HFF-Myc (cell line): Measurements from ENCODE around the gene SHISAL1.
"Not testable (repeated sequence)": the region's sequence is repeated elsewhere in the genome, so short reads cannot be mapped to it uniquely, and the experiment has no call there.

Experiments used
- DNase-seq: peaks from one replicate; pipeline ENCODE4 v3.0.0-alpha.2; 2011; ENCODE audit warnings: low read depth; ENCODE audit errors: extremely low read depth
- H3K4me3 ChIP-seq: replicated peaks from 2 replicates; pipeline ENCODE4 v1.5.1; 2011; ENCODE audit warnings: low read depth, mild to moderate bottlenecking, control low read depth, low read length
- TF ChIP-seq, protein P1 (sequence below): IDR thresholded peaks from 2 replicates; pipeline ENCODE4 v1.5.1; 2012; ENCODE audit warnings: mild to moderate bottlenecking, low read depth, low read length, control low read depth; ENCODE audit errors: missing control alignments

SHISAL1 gene

DNA sequence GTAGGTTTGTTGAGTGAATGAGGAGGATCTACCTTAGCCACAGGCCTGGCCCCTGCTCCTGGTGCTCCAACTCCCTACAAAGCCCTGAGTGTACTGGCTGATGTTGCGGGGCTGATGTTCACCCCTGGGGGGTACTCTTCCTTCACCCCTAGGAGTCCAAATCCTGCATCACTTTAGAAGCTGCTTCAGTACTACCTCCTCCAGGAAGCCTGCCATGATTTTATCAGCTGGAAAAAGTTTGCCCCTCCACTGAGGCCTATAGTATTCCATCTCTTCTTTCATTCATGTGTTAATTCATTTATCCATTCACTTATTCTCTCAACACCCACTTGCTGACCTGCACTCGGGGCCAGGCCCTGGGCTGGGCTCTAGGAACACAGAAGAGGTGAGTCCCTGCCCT lies 7.8 kb downstream of the SHISAL1 start:
- TF ChIP-seq, protein P1, sequence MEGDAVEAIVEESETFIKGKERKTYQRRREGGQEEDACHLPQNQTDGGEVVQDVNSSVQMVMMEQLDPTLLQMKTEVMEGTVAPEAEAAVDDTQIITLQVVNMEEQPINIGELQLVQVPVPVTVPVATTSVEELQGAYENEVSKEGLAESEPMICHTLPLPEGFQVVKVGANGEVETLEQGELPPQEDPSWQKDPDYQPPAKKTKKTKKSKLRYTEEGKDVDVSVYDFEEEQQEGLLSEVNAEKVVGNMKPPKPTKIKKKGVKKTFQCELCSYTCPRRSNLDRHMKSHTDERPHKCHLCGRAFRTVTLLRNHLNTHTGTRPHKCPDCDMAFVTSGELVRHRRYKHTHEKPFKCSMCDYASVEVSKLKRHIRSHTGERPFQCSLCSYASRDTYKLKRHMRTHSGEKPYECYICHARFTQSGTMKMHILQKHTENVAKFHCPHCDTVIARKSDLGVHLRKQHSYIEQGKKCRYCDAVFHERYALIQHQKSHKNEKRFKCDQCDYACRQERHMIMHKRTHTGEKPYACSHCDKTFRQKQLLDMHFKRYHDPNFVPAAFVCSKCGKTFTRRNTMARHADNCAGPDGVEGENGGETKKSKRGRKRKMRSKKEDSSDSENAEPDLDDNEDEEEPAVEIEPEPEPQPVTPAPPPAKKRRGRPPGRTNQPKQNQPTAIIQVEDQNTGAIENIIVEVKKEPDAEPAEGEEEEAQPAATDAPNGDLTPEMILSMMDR: no peak
- DNase-seq: no peak
- H3K4me3 ChIP-seq: no peak overlapping the region

DNA sequence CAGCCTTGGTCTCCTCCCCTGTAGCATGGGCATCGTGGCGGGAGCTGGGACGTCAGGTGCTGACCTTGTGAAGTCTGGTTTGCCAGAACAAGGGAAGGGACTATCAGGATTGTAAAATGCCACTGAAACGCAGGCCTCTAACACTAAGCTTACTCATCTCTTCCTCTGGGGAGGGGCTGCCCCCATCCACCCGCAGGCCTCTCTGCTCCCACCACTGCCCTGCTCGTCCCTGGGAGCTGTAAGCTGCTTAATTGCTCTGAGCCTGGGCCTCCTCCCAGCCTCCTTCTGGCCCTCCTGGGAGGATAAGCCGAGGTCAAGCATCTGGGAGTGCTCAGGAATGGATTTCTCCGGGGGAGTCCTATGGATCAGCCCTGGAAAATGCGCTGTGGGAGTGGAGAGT lies 8.4 kb downstream of the SHISAL1 start:
- H3K4me3 ChIP-seq: no peak overlapping the region
- TF ChIP-seq, protein P1: no peak
- DNase-seq: no peak

DNA sequence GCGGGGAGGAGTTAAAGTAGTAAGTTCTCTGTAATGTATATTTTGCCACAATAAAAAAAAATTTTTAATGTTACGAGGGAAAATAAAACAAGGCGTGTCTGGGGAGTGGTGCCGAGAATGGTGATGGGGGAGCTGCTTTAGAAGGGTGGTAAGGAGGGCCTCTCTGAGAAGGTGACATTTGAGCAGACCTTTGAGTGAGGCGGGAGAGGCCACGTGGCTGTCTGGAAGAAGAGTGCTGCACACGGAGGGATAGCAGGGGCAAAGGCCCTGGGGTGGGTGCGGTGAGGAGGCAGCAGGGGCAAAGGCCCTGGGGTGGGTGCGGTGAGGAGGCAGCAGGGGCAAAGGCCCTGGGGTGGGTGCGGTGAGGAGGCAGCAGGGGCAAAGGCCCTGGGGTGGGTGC lies 10.4 kb downstream of the SHISAL1 start:
- DNase-seq, H3K4me3 ChIP-seq: not testable (repeated sequence)

DNA sequence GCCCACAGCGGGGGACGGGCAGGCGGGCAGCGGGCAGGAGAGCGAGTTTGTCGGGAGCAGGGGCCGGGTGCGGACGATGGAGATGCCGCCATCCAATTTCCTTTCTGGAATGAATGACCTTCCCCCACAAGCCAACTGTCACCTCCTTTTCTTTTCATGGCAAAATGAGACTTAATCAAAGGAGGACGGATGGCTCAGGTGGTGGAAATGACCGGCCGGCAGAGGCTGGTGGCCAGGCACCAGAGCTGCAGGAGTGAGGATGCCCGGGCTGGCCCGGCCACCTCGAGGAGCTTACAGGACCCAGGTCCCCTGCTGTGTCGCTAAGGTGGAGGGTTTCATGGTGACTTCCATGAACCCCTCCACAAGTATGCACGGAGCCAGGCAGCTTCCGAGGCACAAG lies 11.7 kb downstream of the SHISAL1 start:
- H3K4me3 ChIP-seq: no peak overlapping the region
- DNase-seq: no peak
- TF ChIP-seq, protein P1: no peak

DNA sequence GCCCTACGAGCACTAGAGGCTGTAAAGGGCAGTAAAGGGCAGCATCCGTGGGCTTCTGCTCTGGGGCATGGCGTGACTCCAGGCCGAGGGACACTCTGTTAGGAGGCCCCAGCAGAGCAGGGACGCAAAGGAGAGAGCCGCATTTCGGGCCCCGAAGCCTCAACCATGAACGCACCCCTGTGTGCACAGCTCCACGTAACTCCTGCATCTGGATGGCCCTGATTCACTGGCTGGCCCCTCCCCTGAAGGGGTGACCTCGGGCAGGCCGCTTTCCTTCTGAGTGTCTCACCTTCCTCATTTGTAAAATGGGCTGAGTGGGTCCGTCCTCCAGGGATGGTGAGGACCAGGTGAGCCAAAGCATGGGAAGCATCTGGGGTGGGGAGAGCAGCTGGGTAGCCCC lies 13.6 kb downstream of the SHISAL1 start:
- TF ChIP-seq, protein P1: no peak
- DNase-seq: no peak

DNA sequence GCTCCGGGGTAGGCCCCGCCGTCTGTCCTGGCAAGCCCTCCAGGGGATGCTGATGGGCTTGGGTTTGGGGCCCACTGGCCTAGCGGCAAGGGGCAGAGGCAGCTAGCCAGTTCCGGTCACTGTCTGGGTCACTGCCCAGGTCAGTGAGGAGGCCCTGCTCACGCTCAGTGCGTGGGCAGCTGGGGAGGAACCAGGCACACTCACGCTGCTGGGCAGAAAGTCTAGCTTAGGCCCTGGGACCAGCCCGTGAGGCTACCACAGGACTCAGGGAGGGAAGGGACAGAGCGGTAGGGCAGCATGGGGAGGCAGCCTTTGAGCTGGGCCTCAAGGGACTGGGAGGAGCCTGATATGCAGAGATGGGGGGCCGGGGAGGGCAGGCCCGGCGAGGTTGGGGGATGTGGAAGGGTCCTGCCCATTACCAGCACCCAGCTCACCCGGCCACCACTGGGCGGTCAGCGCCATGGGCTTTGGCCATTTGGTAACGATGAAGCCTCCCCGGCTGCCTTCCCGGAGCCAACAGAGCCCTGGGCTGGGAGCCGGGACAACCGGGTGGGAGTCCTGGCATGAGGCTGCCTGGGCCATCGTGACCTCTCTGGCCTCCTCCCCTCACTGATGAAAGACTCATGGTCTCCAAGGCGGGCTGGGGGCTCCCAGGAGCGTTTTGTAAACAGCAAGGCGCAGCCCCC lies 14.2 kb downstream of the SHISAL1 start:
- TF ChIP-seq, protein P1: no peak
- no peak overlapping the region for H3K4me3 ChIP-seq
- DNase-seq: no peak

More for the DNA sequence above, 13.6 kb downstream of the SHISAL1 start:
- no peak overlapping the region for H3K4me3 ChIP-seq

DNA sequence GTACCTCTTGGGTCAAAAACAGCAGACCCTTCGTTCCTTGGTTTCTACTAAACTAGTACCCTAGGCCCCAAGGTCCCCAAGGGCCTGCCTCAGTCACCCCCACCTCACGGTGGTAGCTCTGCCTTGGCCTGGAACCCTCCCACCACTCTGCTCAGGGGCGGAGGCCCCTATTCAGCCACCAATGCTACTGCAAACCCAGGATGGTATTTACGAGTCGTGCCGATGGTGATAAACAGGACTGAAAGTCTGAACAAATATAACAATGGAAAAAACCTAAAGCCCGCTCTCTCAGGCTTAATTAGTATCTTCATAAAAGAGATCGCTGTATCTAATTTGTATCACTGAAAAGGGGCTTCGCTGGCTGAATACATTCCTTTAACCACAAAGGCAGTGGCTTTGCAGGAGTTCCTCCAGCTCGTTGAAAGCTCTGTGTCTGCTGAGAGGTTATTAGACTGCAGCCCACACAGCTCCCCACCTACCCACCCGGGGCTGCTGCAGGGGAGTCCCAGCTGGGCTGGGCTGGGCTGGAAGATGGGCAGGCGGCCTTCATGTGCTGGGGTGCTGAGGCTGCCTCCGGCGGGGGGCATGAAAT lies 15.2 kb downstream of the SHISAL1 start:
- TF ChIP-seq, protein P1: no peak
- no peak overlapping the region for H3K4me3 ChIP-seq
- DNase-seq: no peak
